Tibial nerve (tissue), 3 donors: ENCODE measurements around the gene GSE1.

Experiments used
- CTCF ChIP-seq, 5 experiments: fragments of 200-600 bp in 3 of 5; fragments of 450-650 bp in 2 of 5; sonication (generic) in 3 of 5; IDR thresholded peaks; one replicate each; pipeline ENCODE4 v1.5.1; 2016 to 2019; ENCODE audit warnings: antibody characterized with exemption in 5 of 5, mild to moderate bottlenecking in 3 of 5, moderate library complexity in 2 of 5
- POLR2A ChIP-seq, 2 donors: fragments of 450-650 bp; IDR thresholded peaks; one replicate each; pipeline ENCODE4 v1.6.1; 2017; ENCODE audit warnings: antibody characterized with exemption in 2 of 2, mild to moderate bottlenecking in 2 of 2, moderate library complexity in 2 of 2

- no peak for TF ChIP-seq POLR2A (IDR thresholded peaks at IDR 0.05)
- no peak for TF ChIP-seq CTCF (IDR thresholded peaks at IDR 0.05)
Measured at GRCh38 chr16:85614338-85615013, 1.4 kb downstream of the GSE1 start.
